Endothelial cell of umbilical vein (primary cell): Measurements from ENCODE around the gene KANK4. TPM values are rescaled to one million over a fixed set of nuclear protein-coding genes. Genes with fewer than 3 reads are reported as not detected.

Experiments used
- BruUV-seq: library from RNA; stranded (reverse); fragments of 400-500 nt; replicated peaks from 2 replicates; lab custom pipeline; 2021; lab: Mats Ljungman, UMichigan
- CTCF ChIA-PET: fragments of 300-600, 350-600 bp; sonication (Branson Sonifier 250); formaldehyde crosslinking; loops from one replicate; lab custom pipeline; 2021; ENCODE audit warnings: antibody characterized with exemption, inconsistent platforms; lab: Charles Lee
- POLR2A ChIA-PET: fragments of 300-600, 350-600 bp; sonication (Branson Sonifier 250); formaldehyde crosslinking; loops from one replicate; lab custom pipeline; 2021; ENCODE audit warnings: antibody characterized with exemption, inconsistent platforms; lab: Charles Lee
- DNase-seq: peaks from one replicate; pipeline ENCODE4 v3.0.0-alpha.2; 2011; ENCODE audit warnings: low read depth, low spot score
- FAIRE-seq: peaks from 2 replicates; lab custom pipeline; 2011; peaks lifted over from hg19 to GRCh38; lab: Jason Lieb, UNC
- H2AFZ ChIP-seq: 2 replicates; pipeline ENCODE4 v1.6.0; 2012; ENCODE audit warnings: low read depth, low read length, control low read depth, inconsistent platforms
- H3K27ac ChIP-seq: 2 replicates; pipeline ENCODE4 v1.5.1; 2011; ENCODE audit warnings: low read depth, mild to moderate bottlenecking, control low read depth, low read length, moderate library complexity; ENCODE audit not compliant: insufficient read depth
- H3K27me3 ChIP-seq, 2 experiments: 2 replicates each; pipeline versions ENCODE4 v1.6.0 to v1.6.1; 2011; ENCODE audit warnings: low read length in 2 of 2, mixed read lengths in 1 of 2; ENCODE audit not compliant: control insufficient read depth in 2 of 2, insufficient read depth in 2 of 2
- H3K36me3 ChIP-seq, 2 experiments: 2 replicates in 1 of 2; 3 replicates in 1 of 2; pipeline ENCODE4 v1.5.1; 2011; ENCODE audit warnings: low read length in 2 of 2, mild to moderate bottlenecking in 1 of 2, moderate library complexity in 1 of 2; ENCODE audit not compliant: control insufficient read depth in 2 of 2, insufficient read depth in 2 of 2; ENCODE audit errors: extremely low read depth in 1 of 2
- H3K4me1 ChIP-seq: 3 replicates; pipeline ENCODE4 v1.5.1; 2011; ENCODE audit warnings: mild to moderate bottlenecking, low read length; ENCODE audit not compliant: control insufficient read depth, insufficient read depth; ENCODE audit errors: extremely low read depth
- H3K4me2 ChIP-seq: 2 replicates; pipeline ENCODE4 v1.6.1; 2011; ENCODE audit warnings: low read length, control low read depth, mixed read lengths; ENCODE audit not compliant: insufficient read depth
- H3K4me3 ChIP-seq, 3 experiments: fragments of 200-600 bp in 1 of 3; sonication (generic), shearing (Covaris generic) in 1 of 3; replicated peaks in 1 of 3; 2 replicates each; pipeline ENCODE4 v1.5.1; 2011 to 2016; ENCODE audit warnings: control low read depth in 3 of 3, low read length in 3 of 3, mild to moderate bottlenecking in 2 of 3, inconsistent platforms in 1 of 3, low read depth in 1 of 3, moderate library complexity in 1 of 3; ENCODE audit not compliant: insufficient read depth in 1 of 3
- H3K79me2 ChIP-seq: 2 replicates; pipeline ENCODE4 v1.6.0; 2012; ENCODE audit warnings: low read length, inconsistent platforms; ENCODE audit not compliant: control insufficient read depth, insufficient read depth
- H3K9ac ChIP-seq: replicated peaks from 2 replicates; pipeline ENCODE3; 2011; ENCODE audit warnings: low read length, control low read depth; ENCODE audit not compliant: insufficient read depth; ENCODE audit errors: extremely low read depth
- H3K9me1 ChIP-seq: replicated peaks from 3 replicates; pipeline ENCODE4 v1.6.0; 2011; ENCODE audit warnings: mild to moderate bottlenecking, low read length; ENCODE audit not compliant: control insufficient read depth, insufficient read depth; ENCODE audit errors: extremely low read depth
- H3K9me3 ChIP-seq: replicated peaks from 2 replicates; pipeline ENCODE4 v1.5.1; 2012; ENCODE audit warnings: low read length, inconsistent platforms; ENCODE audit not compliant: control insufficient read depth, insufficient read depth
- H4K20me1 ChIP-seq: replicated peaks from 2 replicates; pipeline ENCODE3; 2011; ENCODE audit warnings: mild to moderate bottlenecking, low read length; ENCODE audit not compliant: control insufficient read depth, insufficient read depth; ENCODE audit errors: extremely low read depth
- CTCF ChIP-seq, 2 donors: IDR thresholded peaks; 1 replicate in 1 of 2; 2 replicates in 1 of 2; pipeline ENCODE4 v1.5.1; 2011; ENCODE audit warnings: low read length in 2 of 2, mild to moderate bottlenecking in 2 of 2, moderate library complexity in 2 of 2, control low read depth in 1 of 2, inconsistent platforms in 1 of 2, low read depth in 1 of 2; ENCODE audit not compliant: insufficient read depth in 1 of 2; ENCODE audit errors: extremely low read depth in 1 of 2
- EZH2 ChIP-seq: IDR thresholded peaks from 2 replicates; pipeline ENCODE4 v1.6.1; 2012; ENCODE audit warnings: borderline replicate concordance, low read depth, mild to moderate bottlenecking, moderate library complexity, low read length, inconsistent platforms; ENCODE audit not compliant: severe bottlenecking
- FOS ChIP-seq: IDR thresholded peaks from 2 replicates; pipeline ENCODE4 v1.6.1; 2011; ENCODE audit warnings: mild to moderate bottlenecking, low read length, moderate library complexity, borderline replicate concordance; ENCODE audit not compliant: insufficient read depth
- GATA2 ChIP-seq: IDR thresholded peaks from 2 replicates; pipeline ENCODE4 v1.7.0; 2011; ENCODE audit warnings: low read depth, mild to moderate bottlenecking, moderate library complexity, mixed read lengths, low read length; ENCODE audit not compliant: insufficient read length, insufficient read depth
- JUN ChIP-seq: IDR thresholded peaks from 2 replicates; pipeline ENCODE4 v1.6.1; 2011; ENCODE audit warnings: borderline replicate concordance, low read depth; ENCODE audit not compliant: insufficient read length, insufficient read depth
- MAX ChIP-seq: IDR thresholded peaks from 2 replicates; pipeline ENCODE4 v1.6.1; 2011; ENCODE audit not compliant: insufficient read depth, insufficient read length
- MYC ChIP-seq: IDR thresholded peaks from one replicate; pipeline ENCODE4 v1.6.1; 2011; ENCODE audit warnings: mild to moderate bottlenecking, low read depth, low read length
- POLR2A ChIP-seq: IDR thresholded peaks from 2 replicates; pipeline ENCODE4 v1.6.1; 2012; ENCODE audit warnings: low read depth, mild to moderate bottlenecking, control low read depth, low read length
- POLR2AphosphoS5 ChIP-seq: IDR thresholded peaks from 2 replicates; pipeline ENCODE4 v1.6.1; 2012; ENCODE audit warnings: low read depth, mild to moderate bottlenecking, control low read depth, low read length, moderate library complexity; ENCODE audit not compliant: insufficient read depth
- dilution Hi-C: fragments of 300-500 bp; cut with MboI; formaldehyde crosslinking; loops from one replicate; pipeline ENCODE4 v1.15.0; 2019; ENCODE audit warnings: low sequenced_read_pairs; ENCODE audit not compliant: extremely low pct_ligation_motif_present
- intact Hi-C: fragments of 100-400 bp; cut with micrococcal nuclease; formaldehyde crosslinking; loops from one replicate; pipeline ENCODE4 v1.10.0; 2022
- polyA plus RNA-seq, 4 experiments: library from polyadenylated mRNA; depleted of rRNA in 3 of 4; stranded (reverse) in 3 of 4; unstranded in 1 of 4; fragments of >200 nt; gene quantifications; 2 replicates each; pipeline versions ENCODE4 v1.2.1 to v1.2.3, GENCODE V29; 2011 to 2012; ENCODE audit warnings: missing spikeins in 1 of 4
- total RNA-seq: library from RNA; stranded (reverse); gene quantifications from 2 replicates; pipeline ENCODE4 v1.2.3, GENCODE V29; 2021

Gene KANK4
- total and polyA plus RNA-seq, 2 donors (not counting 3 experiments of a cell fraction or from before 2014, with no cell fraction given) = not detected

GRCh38 chr1:62210960-62211359 is 108.3 kb downstream of the KANK4 start:
- H3K4me1 ChIP-seq = no peaks in the 10 kb centered on the region
- H3K9me3 ChIP-seq = no peaks in the 10 kb centered on the region
- DNase-seq (no peak), FAIRE-seq (no peak)
- H2AFZ ChIP-seq = no peak overlapping the region
- dilution Hi-C loops = no loop called here
- H4K20me1 ChIP-seq = no peaks in the 10 kb centered on the region
- no peak for TF ChIP-seq GATA2
- no peak for TF ChIP-seq POLR2A
- TF ChIP-seq JUN = no peak
- no peak for TF ChIP-seq FOS
- TF ChIP-seq MYC = no peak
- no peak for TF ChIP-seq MAX
- no peak for TF ChIP-seq POLR2AphosphoS5
- TF ChIP-seq EZH2 = no peak
- no peak for TF ChIP-seq CTCF (IDR thresholded peaks at IDR 0.05; ENCODE audit: extremely low read depth in 1 of 2, insufficient read depth in 1 of 2, low read depth in 1 of 2, low read length in 2 of 2)
- no peak overlapping the region for H3K4me2 ChIP-seq
- CTCF ChIA-PET = no interaction called here
- no peak overlapping the region for H3K4me3 ChIP-seq
- H3K9me1 ChIP-seq = no peaks in the 10 kb centered on the region
- H3K9ac ChIP-seq = no peak overlapping the region
- POLR2A ChIA-PET = no interaction called here
- H3K27ac ChIP-seq = no peak overlapping the region
- no TSS peak for BruUV-seq
- intact Hi-C loops = no loop called here
- H3K27me3 ChIP-seq = no peaks in the 10 kb centered on the region
- no peaks in the 10 kb centered on the region for H3K79me2 ChIP-seq
- H3K36me3 ChIP-seq = no peaks in the 10 kb centered on the region
